22Rv1 (cell line): ENCODE measurements around the gene BCKDHB.

Experiments used
- H3K27ac ChIP-seq: fragments of 450-650 bp; 2 replicates; pipeline ENCODE4 v1.5.1; 2017
- ZFX ChIP-seq: fragments of 450-650 bp; IDR thresholded peaks from 2 replicates; pipeline ENCODE4 v1.6.1; 2017; ENCODE audit warnings: antibody characterized with exemption, borderline replicate concordance
- TF ChIP-seq, protein P1 (sequence below): fragments of 450-650 bp; IDR thresholded peaks from 2 replicates; pipeline ENCODE4 v1.5.1; 2017; ENCODE audit warnings: mild to moderate bottlenecking

The BCKDHB gene

DNA sequence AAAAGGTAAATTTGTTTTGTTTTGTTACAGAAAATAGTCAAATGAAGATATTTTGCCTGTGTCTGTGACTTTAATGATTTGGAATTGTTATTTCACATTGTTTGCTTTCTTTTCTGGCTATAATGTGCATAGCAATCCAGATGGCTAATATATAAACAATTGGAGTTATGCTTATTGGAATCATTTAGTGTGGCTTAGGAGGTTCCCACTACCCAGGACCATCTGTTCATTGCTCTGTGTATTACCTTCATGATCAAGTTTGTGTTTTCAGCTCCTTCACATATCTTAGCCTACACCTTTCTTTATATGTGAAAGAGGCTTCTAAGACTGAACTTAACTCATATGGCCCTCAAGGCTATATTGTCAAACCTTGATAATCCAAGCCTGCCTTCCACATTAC lies 232.9 kb downstream of the BCKDHB start:
- H3K27ac ChIP-seq, result no peak overlapping the region
- TF ChIP-seq, protein P1, sequence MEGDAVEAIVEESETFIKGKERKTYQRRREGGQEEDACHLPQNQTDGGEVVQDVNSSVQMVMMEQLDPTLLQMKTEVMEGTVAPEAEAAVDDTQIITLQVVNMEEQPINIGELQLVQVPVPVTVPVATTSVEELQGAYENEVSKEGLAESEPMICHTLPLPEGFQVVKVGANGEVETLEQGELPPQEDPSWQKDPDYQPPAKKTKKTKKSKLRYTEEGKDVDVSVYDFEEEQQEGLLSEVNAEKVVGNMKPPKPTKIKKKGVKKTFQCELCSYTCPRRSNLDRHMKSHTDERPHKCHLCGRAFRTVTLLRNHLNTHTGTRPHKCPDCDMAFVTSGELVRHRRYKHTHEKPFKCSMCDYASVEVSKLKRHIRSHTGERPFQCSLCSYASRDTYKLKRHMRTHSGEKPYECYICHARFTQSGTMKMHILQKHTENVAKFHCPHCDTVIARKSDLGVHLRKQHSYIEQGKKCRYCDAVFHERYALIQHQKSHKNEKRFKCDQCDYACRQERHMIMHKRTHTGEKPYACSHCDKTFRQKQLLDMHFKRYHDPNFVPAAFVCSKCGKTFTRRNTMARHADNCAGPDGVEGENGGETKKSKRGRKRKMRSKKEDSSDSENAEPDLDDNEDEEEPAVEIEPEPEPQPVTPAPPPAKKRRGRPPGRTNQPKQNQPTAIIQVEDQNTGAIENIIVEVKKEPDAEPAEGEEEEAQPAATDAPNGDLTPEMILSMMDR, result no peak
- no peak for TF ChIP-seq ZFX

DNA sequence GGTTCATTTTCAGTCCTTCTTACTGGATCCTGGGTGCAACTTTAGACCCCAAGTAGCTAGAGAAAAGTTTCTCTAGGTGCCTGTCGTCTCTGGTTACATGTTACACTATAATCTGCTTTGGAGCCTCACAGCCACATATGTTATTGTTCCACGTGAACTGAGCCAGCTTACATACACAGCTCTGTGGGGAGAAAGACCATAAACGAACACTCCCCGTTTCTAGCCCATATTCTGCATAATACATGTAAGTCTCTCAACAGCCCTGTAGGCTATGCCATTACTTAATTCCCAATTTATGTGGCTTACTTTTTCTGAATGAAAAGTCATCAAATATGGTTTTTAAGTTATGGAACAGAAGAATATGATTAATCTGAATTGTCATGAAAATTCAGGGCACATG lies 233.8 kb downstream of the BCKDHB start:
- no peak overlapping the region for H3K27ac ChIP-seq
- TF ChIP-seq ZFX, result no peak
- TF ChIP-seq, protein P1, result no peak

DNA sequence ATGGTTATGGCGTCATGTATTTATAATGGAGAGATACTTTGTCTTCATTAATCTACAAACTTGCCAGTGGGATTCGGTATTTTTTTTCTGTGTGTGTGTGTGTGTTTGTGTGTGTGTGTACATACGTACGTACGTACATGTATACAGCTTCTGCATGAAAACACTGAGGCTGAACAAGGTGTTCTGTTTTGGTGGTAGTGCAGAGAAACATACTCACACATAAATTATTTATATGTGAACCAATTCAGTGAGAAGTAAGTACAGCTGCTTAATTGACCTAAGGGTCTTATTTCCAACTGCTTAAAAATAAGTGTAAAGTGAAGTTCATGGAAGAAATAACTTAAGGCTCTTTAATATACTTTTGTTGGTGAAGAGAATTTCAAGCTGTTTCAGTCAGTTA lies 234.2 kb downstream of the BCKDHB start:
- no peak overlapping the region for H3K27ac ChIP-seq
- TF ChIP-seq, protein P1, result no peak
- no peak for TF ChIP-seq ZFX

DNA sequence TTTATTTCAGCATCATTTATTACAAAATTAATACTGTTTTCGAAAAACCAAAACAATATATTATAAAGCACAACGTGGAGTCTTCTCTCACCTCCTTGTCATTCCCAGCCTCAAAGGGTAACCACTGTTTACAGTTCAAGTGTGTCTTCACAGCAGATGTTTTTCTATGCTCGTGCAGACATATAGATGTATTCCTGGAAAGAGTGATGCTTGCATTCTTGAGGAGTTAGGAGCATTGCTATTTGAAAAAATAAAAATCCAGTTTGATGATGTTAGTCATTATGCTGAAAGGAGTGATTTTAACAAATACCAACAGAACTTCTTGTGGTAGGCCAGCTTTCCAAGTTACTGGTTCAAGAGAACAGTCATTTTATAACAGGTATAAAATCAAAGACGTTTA lies 234.9 kb downstream of the BCKDHB start:
- H3K27ac ChIP-seq, result no peak overlapping the region
- no peak for TF ChIP-seq ZFX

DNA sequence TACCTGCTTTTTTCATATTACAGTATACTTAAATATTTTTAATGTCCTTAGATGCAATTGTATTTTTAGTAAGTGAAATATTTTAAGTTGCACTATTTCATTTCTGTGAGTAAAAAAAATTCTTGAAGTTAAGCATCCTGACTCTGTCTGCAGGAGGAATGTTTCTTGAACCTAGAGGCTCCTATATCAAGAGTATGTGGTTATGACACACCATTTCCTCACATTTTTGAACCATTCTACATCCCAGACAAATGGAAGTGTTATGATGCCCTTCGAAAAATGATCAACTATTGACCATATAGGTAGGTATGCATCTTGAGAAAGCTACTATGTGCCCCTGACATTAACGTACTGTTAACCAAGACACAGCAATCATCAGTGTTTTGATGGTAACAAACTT lies 237.0 kb downstream of the BCKDHB start:
- no peak overlapping the region for H3K27ac ChIP-seq
- TF ChIP-seq ZFX, result no peak
- TF ChIP-seq, protein P1, result no peak

DNA sequence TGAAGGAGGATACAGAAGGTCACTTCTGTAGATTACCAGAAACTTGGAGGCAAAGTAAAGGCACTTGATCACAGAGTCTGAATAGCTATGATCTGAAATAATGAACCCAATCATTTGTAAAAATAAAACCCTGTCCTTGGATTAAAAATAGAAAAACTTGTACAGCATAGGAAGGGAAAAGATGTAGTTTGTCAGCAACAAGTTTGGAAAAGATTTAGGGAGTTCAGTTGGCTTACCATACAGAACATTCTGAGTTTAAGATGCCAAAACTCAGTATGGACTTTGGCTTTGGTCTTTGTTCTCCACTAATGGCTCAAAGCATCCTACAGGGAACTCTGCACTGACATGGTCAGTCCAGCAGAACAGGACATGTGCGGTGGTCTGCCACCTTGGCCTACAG lies 240.6 kb downstream of the BCKDHB start:
- TF ChIP-seq, protein P1, result no peak
- no peak for TF ChIP-seq ZFX
- H3K27ac ChIP-seq, result no peak overlapping the region

DNA sequence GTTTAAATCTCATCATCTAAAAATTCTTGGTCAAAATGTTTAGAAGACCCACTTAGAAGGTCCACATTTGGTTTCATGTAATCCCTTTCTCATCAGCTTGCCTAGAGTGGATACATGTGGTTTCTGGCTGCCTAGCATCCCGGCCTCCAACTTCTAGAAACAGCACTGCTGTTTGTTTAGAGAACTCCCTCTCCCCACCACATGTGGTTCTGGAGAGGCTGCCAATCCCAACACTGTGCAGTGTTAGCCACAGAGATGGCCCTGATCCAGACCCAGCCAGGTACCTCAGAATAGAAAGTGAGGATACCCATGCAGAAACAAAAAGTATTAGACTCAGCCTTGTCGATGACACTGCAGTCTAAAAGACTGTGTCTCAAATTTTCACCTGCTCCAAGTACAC lies 241.8 kb downstream of the BCKDHB start:
- TF ChIP-seq, protein P1, result no peak
- no peak for TF ChIP-seq ZFX
- no peak overlapping the region for H3K27ac ChIP-seq

DNA sequence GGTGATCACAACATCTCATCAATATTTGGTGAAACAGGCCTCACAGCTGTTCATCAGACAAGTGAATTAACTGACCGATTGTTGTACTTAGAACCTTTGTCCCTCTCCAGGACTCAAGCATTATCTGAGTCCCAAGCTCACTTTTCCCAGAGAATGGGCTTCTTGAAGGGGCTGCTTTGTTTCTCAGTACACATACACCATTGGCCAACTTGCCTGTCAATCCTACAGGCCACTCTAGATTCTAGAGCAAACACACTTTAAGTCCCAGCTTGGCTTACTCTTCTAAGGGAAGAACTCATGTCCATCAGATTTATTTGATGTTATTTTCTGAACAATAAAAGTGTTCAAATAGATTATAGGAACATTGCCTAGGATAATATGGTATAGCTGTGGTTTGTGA lies 249.5 kb downstream of the BCKDHB start:
- no peak overlapping the region for H3K27ac ChIP-seq
- TF ChIP-seq ZFX, result no peak
- TF ChIP-seq, protein P1, result no peak
